A549 (cell line): ENCODE data around the gene SIK3.

ENCODE experiments used
- CBX8 ChIP-seq: fragments of 200-600 bp; sonication (generic); IDR thresholded peaks from 2 replicates; pipeline ENCODE4 v1.6.1; 2016
- FOXS1 ChIP-seq: fragments of 250-450 bp; sonication (Bioruptor Pico); IDR thresholded peaks from 2 replicates; pipeline ENCODE4 v1.5.0; 2020; ENCODE audit warnings: mild to moderate bottlenecking, moderate library complexity
- PHF8 ChIP-seq: fragments of 200-600 bp; sonication (generic); IDR thresholded peaks from 2 replicates; pipeline ENCODE4 v1.6.1; 2016; ENCODE audit warnings: low read depth, mild to moderate bottlenecking, antibody characterized with exemption, moderate library complexity, borderline replicate concordance
- POLR2A ChIP-seq: IDR thresholded peaks from 2 replicates; pipeline ENCODE4 v1.6.1; 2012; ENCODE audit warnings: mild to moderate bottlenecking, low read length
- SMC3 ChIP-seq: fragments of >200 bp; sonication (Bioruptor Twin); formaldehyde crosslinking; IDR thresholded peaks from 3 replicates; pipeline ENCODE4 v1.6.1; 2018; ENCODE audit warnings: inconsistent platforms
- ZNF302 ChIP-seq: fragments of 250-450 bp; sonication (Bioruptor Pico); IDR thresholded peaks from 2 replicates; pipeline ENCODE4 v1.9.0; 2021; ENCODE audit warnings: inconsistent platforms, mild to moderate bottlenecking, moderate library complexity
- TF ChIP-seq, protein P1 (sequence below): fragments of >200 bp; sonication (Bioruptor Twin); formaldehyde crosslinking; IDR thresholded peaks from 3 replicates; pipeline ENCODE4 v1.5.1; 2016
- TF ChIP-seq, protein P2 (sequence below): IDR thresholded peaks from 2 replicates; pipeline ENCODE4 v1.6.1; 2012
- TF ChIP-seq, protein P3 (sequence below): fragments of 450-650 bp; IDR thresholded peaks from 2 replicates; pipeline ENCODE4 v1.6.1; 2014; ENCODE audit warnings: antibody characterized with exemption

- TF ChIP-seq ZNF302 (CRISPR knock-in tag) (no peak), SMC3 (no peak), CBX8 (no peak), PHF8 (no peak), FOXS1 (CRISPR knock-in tag) (no peak), POLR2A (no peak)
- TF ChIP-seq, protein P1, sequence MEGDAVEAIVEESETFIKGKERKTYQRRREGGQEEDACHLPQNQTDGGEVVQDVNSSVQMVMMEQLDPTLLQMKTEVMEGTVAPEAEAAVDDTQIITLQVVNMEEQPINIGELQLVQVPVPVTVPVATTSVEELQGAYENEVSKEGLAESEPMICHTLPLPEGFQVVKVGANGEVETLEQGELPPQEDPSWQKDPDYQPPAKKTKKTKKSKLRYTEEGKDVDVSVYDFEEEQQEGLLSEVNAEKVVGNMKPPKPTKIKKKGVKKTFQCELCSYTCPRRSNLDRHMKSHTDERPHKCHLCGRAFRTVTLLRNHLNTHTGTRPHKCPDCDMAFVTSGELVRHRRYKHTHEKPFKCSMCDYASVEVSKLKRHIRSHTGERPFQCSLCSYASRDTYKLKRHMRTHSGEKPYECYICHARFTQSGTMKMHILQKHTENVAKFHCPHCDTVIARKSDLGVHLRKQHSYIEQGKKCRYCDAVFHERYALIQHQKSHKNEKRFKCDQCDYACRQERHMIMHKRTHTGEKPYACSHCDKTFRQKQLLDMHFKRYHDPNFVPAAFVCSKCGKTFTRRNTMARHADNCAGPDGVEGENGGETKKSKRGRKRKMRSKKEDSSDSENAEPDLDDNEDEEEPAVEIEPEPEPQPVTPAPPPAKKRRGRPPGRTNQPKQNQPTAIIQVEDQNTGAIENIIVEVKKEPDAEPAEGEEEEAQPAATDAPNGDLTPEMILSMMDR = no peak
- TF ChIP-seq, protein P2, sequence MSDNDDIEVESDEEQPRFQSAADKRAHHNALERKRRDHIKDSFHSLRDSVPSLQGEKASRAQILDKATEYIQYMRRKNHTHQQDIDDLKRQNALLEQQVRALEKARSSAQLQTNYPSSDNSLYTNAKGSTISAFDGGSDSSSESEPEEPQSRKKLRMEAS = no peak
- TF ChIP-seq, protein P3, sequence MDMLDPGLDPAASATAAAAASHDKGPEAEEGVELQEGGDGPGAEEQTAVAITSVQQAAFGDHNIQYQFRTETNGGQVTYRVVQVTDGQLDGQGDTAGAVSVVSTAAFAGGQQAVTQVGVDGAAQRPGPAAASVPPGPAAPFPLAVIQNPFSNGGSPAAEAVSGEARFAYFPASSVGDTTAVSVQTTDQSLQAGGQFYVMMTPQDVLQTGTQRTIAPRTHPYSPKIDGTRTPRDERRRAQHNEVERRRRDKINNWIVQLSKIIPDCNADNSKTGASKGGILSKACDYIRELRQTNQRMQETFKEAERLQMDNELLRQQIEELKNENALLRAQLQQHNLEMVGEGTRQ = no peak
Measured at GRCh38 chr11:116930586-116930985, 167.6 kb downstream of the SIK3 start.
